Stimulated activated CD4-positive, alpha-beta T cell treated with anti-CD3 and anti-CD28 coated beads, Interleukin-2, amount 100 ng/mL, for 4 hours (primary cell): ENCODE results near the gene SH3BP5L.

Experiments used
- DNase-seq: peaks from one replicate; pipeline ENCODE4 v3.0.0-alpha.2; 2020; ENCODE audit warnings: low read depth

SH3BP5L gene

GRCh38 chr1:248825573-248825908, 174 bp downstream of the SH3BP5L start:
- DNase-seq, result no peak

GRCh38 chr1:248825136-248825535, 579 bp downstream of the SH3BP5L start:
- DNase-seq, result no peak

- no peak for DNase-seq
Measured at GRCh38 chr1:248824701-248825100, 1.0 kb downstream of the SH3BP5L start.

GRCh38 chr1:248824301-248824700, 1.4 kb downstream of the SH3BP5L start:
- DNase-seq, result no peak

GRCh38 chr1:248823517-248824001, 2.2 kb downstream of the SH3BP5L start:
- no peak for DNase-seq

GRCh38 chr1:248822148-248823032, 3.3 kb downstream of the SH3BP5L start:
- no peak for DNase-seq

- no peak for DNase-seq
Measured at GRCh38 chr1:248821641-248822040, 4.1 kb downstream of the SH3BP5L start.

- no peak for DNase-seq
Measured at GRCh38 chr1:248821101-248821500, 4.6 kb downstream of the SH3BP5L start.

GRCh38 chr1:248820041-248820585, 5.6 kb downstream of the SH3BP5L start:
- DNase-seq, result no peak

GRCh38 chr1:248818505-248819374, 7.0 kb downstream of the SH3BP5L start:
- DNase-seq, result no peak

- no peak for DNase-seq
Measured at GRCh38 chr1:248817065-248817464, 8.7 kb downstream of the SH3BP5L start.

GRCh38 chr1:248816042-248816851, 9.5 kb downstream of the SH3BP5L start:
- DNase-seq, result no peak

GRCh38 chr1:248815407-248816034, 10.2 kb downstream of the SH3BP5L start:
- DNase-seq, result no peak

GRCh38 chr1:248814351-248814750, 11.4 kb downstream of the SH3BP5L start:
- DNase-seq, result no peak

GRCh38 chr1:248813546-248813945, 12.2 kb downstream of the SH3BP5L start:
- no peak for DNase-seq

- no peak for DNase-seq
Measured at GRCh38 chr1:248812736-248813425, 12.8 kb downstream of the SH3BP5L start.

- no peak for DNase-seq
Measured at GRCh38 chr1:248811514-248812490, 13.9 kb downstream of the SH3BP5L start.

- no peak for DNase-seq
Measured at GRCh38 chr1:248810727-248811513, 14.8 kb downstream of the SH3BP5L start.
